Measurements from ENCODE around the gene CCDC54.

The CCDC54 gene

DNA sequence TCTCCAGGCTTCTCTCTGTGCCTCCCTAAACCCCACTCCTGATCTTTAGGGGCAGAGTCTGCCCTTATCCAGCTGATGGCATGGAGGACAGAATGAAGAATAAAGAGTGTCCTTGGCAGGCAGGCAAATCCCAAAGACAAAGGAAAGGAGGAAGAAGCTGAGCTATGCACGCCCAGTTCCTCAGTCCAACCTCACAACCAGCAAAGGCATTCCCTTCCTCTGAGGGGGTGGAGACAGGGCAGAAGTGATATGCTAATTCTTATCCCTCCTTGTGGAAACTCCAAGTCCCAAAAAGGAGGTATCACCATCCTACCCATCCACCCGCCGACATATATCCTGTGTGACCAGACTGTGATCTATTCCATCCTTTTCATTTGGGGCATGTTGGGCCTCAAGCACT, 10.5 kb upstream of the CCDC54 start:
- Histone ChIP-seq H3K27ac (ENCODE audit: low read depth, low read length, severe bottlenecking) (no peak overlapping the region), H3K4me1 (ENCODE audit: control insufficient read depth, insufficient read depth, low read length, poor library complexity, severe bottlenecking) (peaks cover 7% of the 10 kb centered on the region), H3K36me3 (ENCODE audit: control insufficient read depth, insufficient read depth, low read length) (no peaks in the 10 kb centered on the region), H3K4me3 (ENCODE audit: extremely low read depth, insufficient read depth, low read length, poor library complexity, severe bottlenecking) (no peak overlapping the region), H3K9me3 (ENCODE audit: control insufficient read depth, low read length) (no peaks in the 10 kb centered on the region)
- WGBS, 2 experiments (ENCODE audit: insufficient coverage in 2 of 2): 69 to 92% methylated on average over 2 of the region's 3 CpGs

DNA sequence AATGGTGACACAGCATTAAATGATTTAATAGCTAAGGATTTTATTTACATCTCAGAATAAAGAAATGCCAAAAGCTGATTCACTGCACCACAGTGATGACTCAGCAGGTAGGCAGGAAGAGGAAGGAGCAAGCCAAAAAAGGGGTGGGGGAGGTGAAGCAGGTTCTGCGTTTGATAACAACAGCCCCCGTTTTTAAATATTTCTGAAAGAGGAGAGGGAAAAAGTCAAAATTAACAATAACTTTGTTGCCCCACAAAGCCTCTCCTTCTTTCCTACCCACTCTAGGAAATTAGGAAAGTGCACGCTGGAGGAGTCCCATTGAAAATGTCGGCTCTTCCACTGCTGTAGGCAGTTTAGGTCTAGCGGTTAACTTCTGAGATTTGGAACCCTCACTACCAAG, 9.9 kb upstream of the CCDC54 start:
- Histone ChIP-seq H3K4me1 (ENCODE audit: control insufficient read depth, insufficient read depth, low read length, poor library complexity, severe bottlenecking) (peaks cover 7% of the 10 kb centered on the region), H3K4me3 (ENCODE audit: extremely low read depth, insufficient read depth, low read length, poor library complexity, severe bottlenecking) (no peak overlapping the region), H3K9me3 (ENCODE audit: control insufficient read depth, low read length) (no peaks in the 10 kb centered on the region), H3K27ac (ENCODE audit: low read depth, low read length, severe bottlenecking) (no peak overlapping the region), H3K36me3 (ENCODE audit: control insufficient read depth, insufficient read depth, low read length) (no peaks in the 10 kb centered on the region)
- WGBS, 2 experiments (ENCODE audit: insufficient coverage in 2 of 2): 93 to 100% methylated on average over 1 to 3 of the region's 5 CpGs

DNA sequence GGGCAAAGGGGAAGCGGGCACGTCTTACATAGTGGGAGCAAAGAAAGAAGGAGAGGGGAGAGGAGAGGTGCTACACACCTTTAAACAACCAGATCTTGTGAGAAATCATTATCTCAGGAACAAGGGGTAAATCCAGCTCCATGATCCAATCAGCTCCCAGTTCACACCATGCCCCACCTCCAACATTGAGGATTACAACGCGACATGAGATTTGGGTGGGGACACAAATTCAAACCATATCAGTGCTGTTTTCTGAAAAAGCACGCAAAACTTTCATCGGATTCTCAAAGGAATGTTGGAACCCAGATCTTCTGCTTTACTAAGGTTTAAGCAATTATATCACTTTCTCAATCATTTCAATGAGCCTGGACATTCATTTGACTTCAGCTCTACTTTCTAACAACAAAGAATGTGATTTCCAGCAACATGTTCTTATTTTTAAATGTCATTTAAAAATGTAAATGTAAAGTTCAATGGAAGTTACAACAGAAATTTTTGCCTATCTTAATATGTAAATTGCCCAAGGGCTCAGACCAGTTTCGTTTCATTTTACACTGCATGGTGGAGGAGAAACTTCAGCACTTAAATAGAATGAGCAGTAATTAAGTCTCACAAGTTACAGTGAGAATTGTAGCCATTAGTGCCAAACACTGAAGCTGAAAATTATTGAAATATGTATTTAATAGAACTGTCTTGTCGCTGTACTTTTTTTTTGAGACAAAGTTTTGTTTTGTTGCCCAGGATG, 8.4 kb upstream of the CCDC54 start:
- Histone ChIP-seq H3K36me3 (ENCODE audit: control insufficient read depth, insufficient read depth, low read length) (no peaks in the 10 kb centered on the region), H3K9me3 (ENCODE audit: control insufficient read depth, low read length) (no peaks in the 10 kb centered on the region), H3K4me1 (ENCODE audit: control insufficient read depth, insufficient read depth, low read length, poor library complexity, severe bottlenecking) (peaks cover 7% of the 10 kb centered on the region), H3K4me3 (ENCODE audit: extremely low read depth, insufficient read depth, low read length, poor library complexity, severe bottlenecking) (no peak overlapping the region), H3K27ac (ENCODE audit: low read depth, low read length, severe bottlenecking) (no peak overlapping the region)
- 84 to 91% methylated on average over 5 to 8 of the region's 8 CpGs for WGBS, 2 experiments (ENCODE audit: insufficient coverage in 2 of 2)

DNA sequence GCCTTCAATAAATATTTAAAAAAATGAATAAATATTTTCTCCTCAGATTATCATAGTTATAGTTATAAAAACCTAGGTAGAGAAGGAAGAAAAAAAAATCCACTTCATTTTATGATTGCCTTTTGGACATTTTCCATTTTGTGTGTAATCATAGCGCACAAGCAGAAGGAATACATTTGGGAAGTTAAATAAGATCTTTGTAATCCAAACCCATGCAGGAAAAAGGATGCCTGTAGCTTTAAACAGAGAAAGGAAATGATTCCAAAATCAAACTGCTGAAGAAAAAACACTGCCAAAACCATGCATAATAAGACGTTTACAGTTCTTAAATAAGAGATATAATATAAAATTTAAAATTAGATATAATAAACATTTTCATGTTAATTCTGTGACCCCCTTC, 7.4 kb upstream of the CCDC54 start:
- Histone ChIP-seq H3K27ac (ENCODE audit: low read depth, low read length, severe bottlenecking) (no peak overlapping the region), H3K4me3 (ENCODE audit: extremely low read depth, insufficient read depth, low read length, poor library complexity, severe bottlenecking) (no peak overlapping the region), H3K4me1 (ENCODE audit: control insufficient read depth, insufficient read depth, low read length, poor library complexity, severe bottlenecking) (peaks cover 7% of the 10 kb centered on the region), H3K9me3 (ENCODE audit: control insufficient read depth, low read length) (no peaks in the 10 kb centered on the region), H3K36me3 (ENCODE audit: control insufficient read depth, insufficient read depth, low read length) (no peaks in the 10 kb centered on the region)
- no CpG with 5 or more reads among the region's 2 CpGs for WGBS, 2 experiments (ENCODE audit: insufficient coverage in 2 of 2)

DNA sequence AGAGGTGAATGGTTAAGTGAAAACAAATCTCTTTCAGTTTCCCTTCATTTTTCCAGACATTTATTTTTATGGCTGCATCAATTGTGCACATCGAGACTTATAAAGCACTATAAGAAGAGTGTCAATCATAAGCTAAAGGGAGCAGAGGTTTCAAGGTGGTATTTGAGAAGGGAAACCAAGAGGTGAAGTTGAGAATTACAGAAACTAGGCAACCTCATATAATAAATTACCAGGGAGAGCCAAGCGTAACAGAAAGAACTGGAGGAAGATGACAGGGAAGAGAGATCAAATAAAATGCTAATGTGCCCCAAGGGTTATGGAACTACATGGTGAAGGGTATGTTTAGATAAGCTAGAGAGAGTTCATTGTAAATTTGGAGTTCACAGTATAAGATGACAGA, 6.3 kb upstream of the CCDC54 start:
- Histone ChIP-seq H3K27ac (ENCODE audit: low read depth, low read length, severe bottlenecking) (no peak overlapping the region), H3K4me3 (ENCODE audit: extremely low read depth, insufficient read depth, low read length, poor library complexity, severe bottlenecking) (no peak overlapping the region), H3K9me3 (ENCODE audit: control insufficient read depth, low read length) (no peaks in the 10 kb centered on the region), H3K36me3 (ENCODE audit: control insufficient read depth, insufficient read depth, low read length) (no peaks in the 10 kb centered on the region), H3K4me1 (ENCODE audit: control insufficient read depth, insufficient read depth, low read length, poor library complexity, severe bottlenecking) (peaks cover 7% of the 10 kb centered on the region)
- WGBS, 2 experiments (ENCODE audit: insufficient coverage in 2 of 2): 100% methylated on average over 1 of the region's 2 CpGs; no CpG with 5 or more reads in 1 of the 2 experiments

- 79% methylated on average over 2 of the region's 6 CpGs; no CpG with 5 or more reads in 1 of the 2 experiments for WGBS, 2 experiments (ENCODE audit: insufficient coverage in 2 of 2)
- peaks cover under 1% of the 10 kb centered on the region for H3K4me1 ChIP-seq (ENCODE audit: control insufficient read depth, insufficient read depth, low read length, poor library complexity, severe bottlenecking)
- no peak overlapping the region for H3K4me3 ChIP-seq (ENCODE audit: extremely low read depth, insufficient read depth, low read length, poor library complexity, severe bottlenecking)
- no peak overlapping the region for H3K27ac ChIP-seq (ENCODE audit: low read depth, low read length, severe bottlenecking)
- no peaks in the 10 kb centered on the region for H3K36me3 ChIP-seq (ENCODE audit: control insufficient read depth, insufficient read depth, low read length)
- H3K9me3 ChIP-seq (ENCODE audit: control insufficient read depth, low read length): no peaks in the 10 kb centered on the region
Measured at GRCh38 chr3:107372506-107372905, 4.7 kb upstream of the CCDC54 start.

- WGBS, 2 experiments (ENCODE audit: insufficient coverage in 2 of 2): 90 to 95% methylated on average over 4 to 5 of the region's 6 CpGs
- no peaks in the 10 kb centered on the region for H3K4me1 ChIP-seq (ENCODE audit: control insufficient read depth, insufficient read depth, low read length, poor library complexity, severe bottlenecking)
Measured at GRCh38 chr3:107373896-107374295, 3.3 kb upstream of the CCDC54 start.

GRCh38 chr3:107375682-107376081, 1.6 kb upstream of the CCDC54 start:
- H3K36me3 ChIP-seq (ENCODE audit: control insufficient read depth, insufficient read depth, low read length): no peaks in the 10 kb centered on the region
- no peaks in the 10 kb centered on the region for H3K4me1 ChIP-seq (ENCODE audit: control insufficient read depth, insufficient read depth, low read length, poor library complexity, severe bottlenecking)
- no peak overlapping the region for H3K4me3 ChIP-seq (ENCODE audit: extremely low read depth, insufficient read depth, low read length, poor library complexity, severe bottlenecking)
- no peaks in the 10 kb centered on the region for H3K9me3 ChIP-seq (ENCODE audit: control insufficient read depth, low read length)
- H3K27ac ChIP-seq (ENCODE audit: low read depth, low read length, severe bottlenecking): no peak overlapping the region
- WGBS, 2 experiments (ENCODE audit: insufficient coverage in 2 of 2): 100% methylated on average over 1 of the region's 2 CpGs; no CpG with 5 or more reads in 1 of the 2 experiments

More at GRCh38 chr3:107373896-107374295, 3.3 kb upstream of the CCDC54 start:
- Histone ChIP-seq H3K9me3 (ENCODE audit: control insufficient read depth, low read length) (no peaks in the 10 kb centered on the region), H3K27ac (ENCODE audit: low read depth, low read length, severe bottlenecking) (no peak overlapping the region), H3K36me3 (ENCODE audit: control insufficient read depth, insufficient read depth, low read length) (no peaks in the 10 kb centered on the region), H3K4me3 (ENCODE audit: extremely low read depth, insufficient read depth, low read length, poor library complexity, severe bottlenecking) (no peak overlapping the region)

DNA sequence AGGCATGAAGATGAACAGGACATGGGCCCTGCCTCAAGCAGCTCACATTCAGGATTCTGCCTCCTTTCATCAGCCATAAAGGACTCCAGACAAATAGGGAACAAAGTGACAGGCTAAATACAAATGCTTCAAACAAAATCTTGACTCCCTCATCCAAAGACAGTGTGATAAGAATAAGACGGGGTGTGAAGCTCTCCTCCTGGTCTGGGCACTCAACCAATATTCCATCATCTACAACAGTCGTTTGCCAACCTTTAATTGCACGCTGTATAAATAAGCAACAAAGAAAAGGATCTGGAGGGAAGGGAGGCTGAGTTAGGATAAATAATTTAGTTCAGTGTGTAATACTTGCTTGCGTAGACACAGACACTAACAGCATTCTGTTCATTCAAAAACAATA, 5.4 kb downstream of the CCDC54 start:
- H3K9me3 ChIP-seq (ENCODE audit: control insufficient read depth, low read length): no peaks in the 10 kb centered on the region
- no peak overlapping the region for H3K27ac ChIP-seq (ENCODE audit: low read depth, low read length, severe bottlenecking)
- H3K36me3 ChIP-seq (ENCODE audit: control insufficient read depth, insufficient read depth, low read length): no peaks in the 10 kb centered on the region
- no peak overlapping the region for H3K4me3 ChIP-seq (ENCODE audit: extremely low read depth, insufficient read depth, low read length, poor library complexity, severe bottlenecking)
- no CpG with 5 or more reads among the region's 4 CpGs for WGBS, 2 experiments (ENCODE audit: insufficient coverage in 2 of 2)
- H3K4me1 ChIP-seq (ENCODE audit: control insufficient read depth, insufficient read depth, low read length, poor library complexity, severe bottlenecking): peaks cover 2% of the 10 kb centered on the region

GRCh38 chr3:107384428-107384827, 7.2 kb downstream of the CCDC54 start:
- Histone ChIP-seq H3K27ac (ENCODE audit: low read depth, low read length, severe bottlenecking) (no peak overlapping the region), H3K9me3 (ENCODE audit: control insufficient read depth, low read length) (no peaks in the 10 kb centered on the region), H3K4me1 (ENCODE audit: control insufficient read depth, insufficient read depth, low read length, poor library complexity, severe bottlenecking) (peaks cover 2% of the 10 kb centered on the region), H3K36me3 (ENCODE audit: control insufficient read depth, insufficient read depth, low read length) (no peaks in the 10 kb centered on the region), H3K4me3 (ENCODE audit: extremely low read depth, insufficient read depth, low read length, poor library complexity, severe bottlenecking) (no peak overlapping the region)
- 100% methylated on average over 1 of the region's 2 CpGs; no CpG with 5 or more reads in 1 of the 2 experiments for WGBS, 2 experiments (ENCODE audit: insufficient coverage in 2 of 2)

- peaks cover 2% of the 10 kb centered on the region for H3K4me1 ChIP-seq (ENCODE audit: control insufficient read depth, insufficient read depth, low read length, poor library complexity, severe bottlenecking)
- H3K4me3 ChIP-seq (ENCODE audit: extremely low read depth, insufficient read depth, low read length, poor library complexity, severe bottlenecking): no peak overlapping the region
- no peak overlapping the region for H3K27ac ChIP-seq (ENCODE audit: low read depth, low read length, severe bottlenecking)
- H3K9me3 ChIP-seq (ENCODE audit: control insufficient read depth, low read length): no peaks in the 10 kb centered on the region
- no CpG with 5 or more reads among the region's 2 CpGs for WGBS, 2 experiments (ENCODE audit: insufficient coverage in 2 of 2)
- no peaks in the 10 kb centered on the region for H3K36me3 ChIP-seq (ENCODE audit: control insufficient read depth, insufficient read depth, low read length)
Measured at GRCh38 chr3:107384907-107385306, 7.7 kb downstream of the CCDC54 start.

All from mesodermal cell (in vitro differentiated cells).